H1 (cell line): ENCODE data around the gene STXBP5. TPM values are rescaled to one million over a fixed set of nuclear protein-coding genes. Genes with fewer than 3 reads are reported as not detected.

ENCODE experiments used
- CTCF ChIA-PET: fragments of 300-600 bp; sonication (Branson Sonifier 250); formaldehyde crosslinking; loops from one replicate; lab custom pipeline; 2021; ENCODE audit not compliant: partially characterized antibody; lab: Charles Lee
- POLR2A ChIA-PET: fragments of 300-600 bp; sonication (Branson Sonifier 250); formaldehyde crosslinking; loops from one replicate; lab custom pipeline; 2021; ENCODE audit warnings: inconsistent platforms; ENCODE audit not compliant: partially characterized antibody; lab: Charles Lee
- DNase-seq, 2 experiments: peaks; one replicate each; pipeline versions ENCODE4 v3.0.0 to v3.0.0-alpha.2; 2010 to 2022; ENCODE audit warnings: low spot score in 2 of 2, low read depth in 1 of 2, mixed read lengths in 1 of 2
- FAIRE-seq: peaks from 2 replicates; lab custom pipeline; 2011; peaks lifted over from hg19 to GRCh38; lab: Jason Lieb, UNC
- H2AFZ ChIP-seq: 2 replicates; pipeline ENCODE4 v1.8.1; 2012; ENCODE audit warnings: low read length, inconsistent platforms
- H2AK5ac ChIP-seq: 2 replicates; pipeline ENCODE4 v1.6.1; 2013; ENCODE audit warnings: low read depth, low read length
- H2BK120ac ChIP-seq: replicated peaks from 2 replicates; pipeline ENCODE3; 2013; ENCODE audit warnings: low read depth, low read length, inconsistent platforms
- H2BK12ac ChIP-seq: 2 replicates; pipeline ENCODE4 v1.6.1; 2013; ENCODE audit warnings: low read depth, low read length
- H2BK15ac ChIP-seq: 2 replicates; pipeline ENCODE4 v1.6.1; 2013; ENCODE audit warnings: low read length
- H2BK20ac ChIP-seq: 2 replicates; pipeline ENCODE4 v1.6.1; 2013; ENCODE audit warnings: low read length
- H2BK5ac ChIP-seq: 2 replicates; pipeline ENCODE4 v1.6.1; 2013; ENCODE audit warnings: low read depth, low read length
- H3K14ac ChIP-seq: 2 replicates; pipeline ENCODE4 v1.6.1; 2013; ENCODE audit warnings: inconsistent platforms; ENCODE audit not compliant: insufficient read length
- H3K18ac ChIP-seq: 2 replicates; pipeline ENCODE4 v1.6.1; 2013; ENCODE audit warnings: low read length; ENCODE audit errors: extremely low read depth
- H3K23ac ChIP-seq: 2 replicates; pipeline ENCODE4 v1.6.1; 2013; ENCODE audit warnings: inconsistent platforms; ENCODE audit not compliant: insufficient read length
- H3K23me2 ChIP-seq: 2 replicates; pipeline ENCODE4 v1.6.1; 2013; ENCODE audit warnings: low read depth, low read length
- H3K27ac ChIP-seq: 2 replicates; pipeline ENCODE4 v1.6.1; 2011; ENCODE audit warnings: low read depth, low read length, inconsistent platforms
- H3K27me3 ChIP-seq, 4 experiments: replicated peaks in 1 of 4; 1 replicate in 1 of 4; 2 replicates in 3 of 4; pipeline versions ENCODE4 v1.6.1 to v1.8.1; 2011 to 2013; ENCODE audit warnings: low read length in 3 of 4, mild to moderate bottlenecking in 3 of 4, inconsistent platforms in 2 of 4, mixed read lengths in 2 of 4, moderate library complexity in 1 of 4; ENCODE audit not compliant: control insufficient read depth in 3 of 4, insufficient read depth in 3 of 4; ENCODE audit errors: extremely low read depth in 1 of 4
- H3K36me3 ChIP-seq, 4 experiments: 2 replicates each; pipeline versions ENCODE4 v1.6.1 to v1.8.1; 2011 to 2013; ENCODE audit warnings: mild to moderate bottlenecking in 4 of 4, low read length in 3 of 4, moderate library complexity in 2 of 4, control low read depth in 1 of 4, inconsistent platforms in 1 of 4; ENCODE audit not compliant: insufficient read depth in 4 of 4, control insufficient read depth in 2 of 4
- H3K4ac ChIP-seq: replicated peaks from 2 replicates; pipeline ENCODE3; 2013; ENCODE audit warnings: low read length, low read depth, mixed read lengths, inconsistent platforms; ENCODE audit not compliant: insufficient read length
- H3K4me1 ChIP-seq, 4 experiments: replicated peaks in 1 of 4; 1 replicate in 1 of 4; 2 replicates in 3 of 4; pipeline versions ENCODE4 v1.6.1 to v1.8.1; 2011 to 2013; ENCODE audit warnings: low read length in 3 of 4, inconsistent platforms in 2 of 4, mixed read lengths in 1 of 4; ENCODE audit not compliant: insufficient read depth in 4 of 4, control insufficient read depth in 3 of 4
- H3K4me2 ChIP-seq, 2 experiments: 2 replicates each; pipeline versions ENCODE4 v1.6.1 to v1.8.1; 2011 to 2013; ENCODE audit warnings: low read depth in 2 of 2, low read length in 2 of 2, control low read depth in 1 of 2, inconsistent platforms in 1 of 2, mild to moderate bottlenecking in 1 of 2; ENCODE audit not compliant: insufficient read depth in 1 of 2
- H3K4me3 ChIP-seq, 4 experiments: fragments of 200-600, 300-600 bp in 1 of 4; sonication (generic), shearing (Covaris generic), sonication (Bioruptor Twin) in 1 of 4; 2 replicates each; pipeline versions ENCODE4 v1.5.1 to v1.8.1; 2011 to 2016; ENCODE audit warnings: low read length in 4 of 4, low read depth in 3 of 4, control low read depth in 2 of 4, inconsistent platforms in 2 of 4, mild to moderate bottlenecking in 2 of 4, mixed read lengths in 1 of 4, moderate library complexity in 1 of 4; ENCODE audit not compliant: insufficient read depth in 2 of 4; ENCODE audit errors: extremely low read depth in 1 of 4
- H3K56ac ChIP-seq: replicated peaks from 2 replicates; pipeline ENCODE3; 2013; ENCODE audit warnings: low read depth, mild to moderate bottlenecking, mixed read lengths, low read length, inconsistent platforms; ENCODE audit not compliant: insufficient read length
- H3K79me1 ChIP-seq: 2 replicates; pipeline ENCODE4 v1.6.1; 2013; ENCODE audit warnings: low read depth, low read length, control low read depth
- H3K79me2 ChIP-seq, 2 experiments: 2 replicates each; pipeline versions ENCODE4 v1.6.1 to v1.8.1; 2012 to 2013; ENCODE audit warnings: low read length in 2 of 2, mild to moderate bottlenecking in 2 of 2, inconsistent platforms in 1 of 2; ENCODE audit not compliant: insufficient read depth in 2 of 2, control insufficient read depth in 1 of 2
- H3K9ac ChIP-seq, 4 experiments: replicated peaks in 1 of 4; 1 replicate in 1 of 4; 2 replicates in 3 of 4; pipeline versions ENCODE4 v1.6.1 to v1.8.1; 2011 to 2013; ENCODE audit warnings: low read depth in 3 of 4, low read length in 3 of 4, control low read depth in 2 of 4, mild to moderate bottlenecking in 2 of 4, moderate library complexity in 2 of 4, inconsistent platforms in 1 of 4; ENCODE audit errors: extremely low read depth in 1 of 4
- H3K9me3 ChIP-seq, 2 experiments: 2 replicates each; pipeline versions ENCODE4 v1.6.1 to v1.8.1; 2012 to 2013; ENCODE audit warnings: mild to moderate bottlenecking in 2 of 2, moderate library complexity in 2 of 2, control low read depth in 1 of 2, inconsistent platforms in 1 of 2, low read depth in 1 of 2, low read length in 1 of 2, mixed read lengths in 1 of 2; ENCODE audit not compliant: insufficient read depth in 2 of 2
- H4K20me1 ChIP-seq, 2 experiments: replicated peaks in 1 of 2; 2 replicates each; pipeline versions ENCODE3 to v1.8.1; 2011 to 2013; ENCODE audit warnings: inconsistent platforms in 2 of 2, low read length in 2 of 2, mild to moderate bottlenecking in 1 of 2; ENCODE audit not compliant: insufficient read depth in 2 of 2, control insufficient read depth in 1 of 2
- H4K5ac ChIP-seq: 2 replicates; pipeline ENCODE4 v1.6.1; 2013; ENCODE audit warnings: low read length, low read depth, mixed read lengths, inconsistent platforms; ENCODE audit not compliant: insufficient read length
- H4K8ac ChIP-seq: 2 replicates; pipeline ENCODE4 v1.8.0; 2013; ENCODE audit warnings: mild to moderate bottlenecking, moderate library complexity, low read length, inconsistent platforms; ENCODE audit not compliant: insufficient read depth; ENCODE audit errors: extremely low read depth
- H4K91ac ChIP-seq: replicated peaks from 2 replicates; pipeline ENCODE3; 2013; ENCODE audit warnings: low read length, mixed read lengths, inconsistent platforms; ENCODE audit not compliant: insufficient read length
- BACH1 ChIP-seq: IDR thresholded peaks from 2 replicates; pipeline ENCODE4 v1.6.1; 2012; ENCODE audit warnings: low read length, improper control_type of control experiment
- CBX5 ChIP-seq: fragments of 300-800, 300-1000 bp; sonication (generic); IDR thresholded peaks from 2 replicates; pipeline ENCODE4 v1.7.1; 2016; ENCODE audit warnings: antibody characterized with exemption, low read length, low read depth
- CTCF ChIP-seq, 3 experiments: IDR thresholded peaks; 1 replicate in 2 of 3; 2 replicates in 1 of 3; pipeline versions ENCODE4 v1.5.1 to v1.6.1; 2011; ENCODE audit warnings: low read length in 3 of 3, mild to moderate bottlenecking in 3 of 3, inconsistent platforms in 2 of 3, low read depth in 1 of 3, moderate library complexity in 1 of 3; ENCODE audit not compliant: insufficient read depth in 1 of 3; ENCODE audit errors: control extremely low read depth in 1 of 3
- POLR2A ChIP-seq, 2 experiments: IDR thresholded peaks; 1 replicate in 1 of 2; 2 replicates in 1 of 2; pipeline ENCODE4 v1.6.1; 2011; ENCODE audit warnings: low read depth in 2 of 2, low read length in 2 of 2, mild to moderate bottlenecking in 2 of 2; ENCODE audit errors: control extremely low read depth in 1 of 2
- POU5F1 ChIP-seq: IDR thresholded peaks from 2 replicates; pipeline ENCODE4 v1.6.1; 2011; ENCODE audit warnings: low read depth, mild to moderate bottlenecking, low read length, moderate library complexity
- RAD21 ChIP-seq, 2 experiments: IDR thresholded peaks in 1 of 2; conservative IDR thresholded peaks in 1 of 2; 2 replicates each; pipeline ENCODE4 v1.6.1; 2011; ENCODE audit warnings: low read depth in 2 of 2, low read length in 2 of 2, improper control_type of control experiment in 1 of 2, inconsistent platforms in 1 of 2, mild to moderate bottlenecking in 1 of 2, moderate library complexity in 1 of 2
- RFX5 ChIP-seq: IDR thresholded peaks from 2 replicates; pipeline ENCODE4 v1.6.1; 2011; ENCODE audit warnings: low read depth, low read length, improper control_type of control experiment, borderline replicate concordance
- SIN3A ChIP-seq, 2 experiments: IDR thresholded peaks in 1 of 2; conservative IDR thresholded peaks in 1 of 2; 2 replicates each; pipeline ENCODE4 v1.6.1; 2011 to 2012; ENCODE audit warnings: low read length in 2 of 2, improper control_type of control experiment in 1 of 2, low read depth in 1 of 2, mild to moderate bottlenecking in 1 of 2
- SP2 ChIP-seq: IDR thresholded peaks from 2 replicates; pipeline ENCODE4 v1.6.1; 2012; ENCODE audit warnings: mild to moderate bottlenecking, low read length, inconsistent platforms
- SP4 ChIP-seq: IDR thresholded peaks from 2 replicates; pipeline ENCODE4 v1.6.1; 2012; ENCODE audit warnings: low read length, inconsistent platforms
- SUZ12 ChIP-seq: fragments of 200-600 bp; sonication (generic); IDR thresholded peaks from 2 replicates; pipeline ENCODE4 v1.6.1; 2012; ENCODE audit warnings: mild to moderate bottlenecking, inconsistent platforms, low read length, moderate library complexity, mixed read lengths
- USF2 ChIP-seq: IDR thresholded peaks from 2 replicates; pipeline ENCODE4 v1.6.1; 2011; ENCODE audit warnings: low read length, improper control_type of control experiment
- polyA plus RNA-seq, 7 experiments: library from polyadenylated mRNA; depleted of rRNA in 3 of 7; stranded (reverse) in 5 of 7; unstranded in 2 of 7; fragments of >200 nt in 5 of 7; fragments of 200-250 nt in 2 of 7; gene quantifications; 1 replicate in 5 of 7; 2 replicates in 1 of 7; 4 replicates in 1 of 7; pipeline versions ENCODE4 v1.2.1 to v1.2.3, GENCODE V29; 2011 to 2013; ENCODE audit warnings: missing spikeins in 2 of 7, mixed read lengths in 2 of 7
- total RNA-seq: library from RNA; stranded (reverse); fragmentation: NEBNext Ultra II Directional; extraction: Animal tissue kit (Norgen Biotek cat#: 25700); gene quantifications from 2 replicates; pipeline ENCODE4 v1.2.1, GENCODE V29; 2021

STXBP5 gene
- total and polyA plus RNA-seq, 2 of the 8 experiments (the other 6 are each of a cell fraction or from before 2014, with no cell fraction given) = 2.7 to 10.8 TPM

DNA sequence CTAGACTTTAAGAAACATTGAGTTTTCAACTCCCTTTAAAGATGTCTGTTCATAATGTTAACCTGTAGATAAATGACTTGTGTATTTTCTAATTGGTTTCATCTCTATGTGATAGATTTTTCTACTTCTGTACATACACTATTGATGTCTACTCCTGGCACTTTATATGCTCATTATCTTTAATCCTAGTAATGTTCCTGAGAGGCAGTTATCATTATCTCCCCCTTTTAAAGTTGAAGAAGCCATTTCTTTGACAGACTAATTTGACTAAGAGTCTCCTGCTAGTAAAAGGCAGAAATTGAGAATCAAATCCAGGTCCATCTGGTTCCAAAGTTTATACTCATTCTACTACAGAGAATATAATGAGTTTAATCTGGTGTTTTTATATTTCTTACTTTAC, 167.1 kb downstream of the STXBP5 start:
- Histone ChIP-seq H4K8ac (no peak overlapping the region), H3K27ac (no peak overlapping the region), H2AK5ac (no peak overlapping the region), H4K20me1 (no peaks in the 10 kb centered on the region), H2BK5ac (no peak overlapping the region), H3K18ac (no peak overlapping the region), H3K4me3 (no peak overlapping the region), H3K56ac (no peak overlapping the region), H3K9me3 (no peaks in the 10 kb centered on the region), H3K4me2 (no peak overlapping the region), H2AFZ (no peak overlapping the region), H2BK120ac (no peak overlapping the region), H2BK15ac (no peak overlapping the region), H3K4me1 (no peaks in the 10 kb centered on the region), H2BK20ac (no peak overlapping the region), H3K36me3 (no peaks in the 10 kb centered on the region), H3K4ac (no peak overlapping the region), H4K5ac (no peak overlapping the region), H3K23ac (no peak overlapping the region), H3K9ac (no peak overlapping the region), H3K14ac (no peak overlapping the region), H4K91ac (no peak overlapping the region), H3K79me1 (no peaks in the 10 kb centered on the region), H3K27me3 (no peaks in the 10 kb centered on the region), H3K79me2 (no peaks in the 10 kb centered on the region), H2BK12ac (no peak overlapping the region), H3K23me2 (no peaks in the 10 kb centered on the region)
- ChIA-PET POLR2A (no interaction called here), CTCF (no interaction called here)
- FAIRE-seq (no peak), DNase-seq (no peak)
- TF ChIP-seq POU5F1 (no peak), RAD21 (IDR thresholded peaks at IDR 0.05 in 1 of 2, conservative IDR thresholded peaks at IDR 0.05 in 1 of 2; ENCODE audit: low read depth in 2 of 2, low read length in 2 of 2) (no peak), USF2 (no peak), SUZ12 (no peak), CTCF (IDR thresholded peaks at IDR 0.05; ENCODE audit: control extremely low read depth in 1 of 3, insufficient read depth in 1 of 3, low read depth in 1 of 3, low read length in 3 of 3) (no peak), CBX5 (no peak), RFX5 (no peak), SIN3A (conservative IDR thresholded peaks at IDR 0.05 in 1 of 2, IDR thresholded peaks at IDR 0.05 in 1 of 2; ENCODE audit: low read depth in 1 of 2, low read length in 2 of 2) (no peak), POLR2A (IDR thresholded peaks at IDR 0.05; ENCODE audit: control extremely low read depth in 1 of 2, low read depth in 2 of 2, low read length in 2 of 2) (no peak), SP4 (no peak), BACH1 (no peak), SP2 (no peak)
